ENCODE data around the gene ERN2. TPM values are rescaled to one million over a fixed set of nuclear protein-coding genes. Genes with fewer than 3 reads are reported as not detected.

Gene ERN2
- polyA plus RNA-seq, 1 of the 3 experiments (the other 2 are of a cell fraction), result 0.03 TPM

- Histone ChIP-seq H3K4me3 (ENCODE audit: low read depth in 2 of 2, low read length in 1 of 2) (no peak overlapping the region), H3K27ac (ENCODE audit: low read depth in 2 of 2, low read length in 1 of 2) (no peak overlapping the region), H3K79me2 (ENCODE audit: insufficient read depth) (no peaks in the 10 kb centered on the region), H3K4me1 (ENCODE audit: control insufficient read depth in 1 of 2, insufficient read depth in 2 of 2, low read depth in 1 of 2, low read length in 1 of 2) (no peaks in the 10 kb centered on the region), H3K9me2 (no peaks in the 10 kb centered on the region), H3K27me3 (ENCODE audit: insufficient read depth) (no peaks in the 10 kb centered on the region; the same call in 1 of the 2 replicates), H3K4me2 (no peak overlapping the region), H3K36me3 (replicated peaks in 1 of 2; ENCODE audit: control insufficient read depth in 1 of 2, insufficient read depth in 2 of 2, low read length in 1 of 2) (no peaks in the 10 kb centered on the region), H3K9ac (no peak overlapping the region), H2AFZ (ENCODE audit: low read depth) (no peak overlapping the region), H3F3A (replicated peaks; ENCODE audit: insufficient read depth) (no peaks in the 10 kb centered on the region), H4K20me1 (ENCODE audit: insufficient read depth) (no peaks in the 10 kb centered on the region), H3K9me3 (no peaks in the 10 kb centered on the region)
- ChIA-PET CTCF (interaction anchor here (0.6 to 3.6 kb wide), 20 partner anchors 9 to 883 kb away, joined by 3 to 15 read pairs (median 3); partner anchors contain the start of gene ERN2), POLR2A (no interaction called here)
- WGBS (ENCODE audit: low lambda C conversion rate), result 45% methylated on average over 10 of the region's 10 CpGs
- no peak for DNase-seq
- TF ChIP-seq RCOR1 (IDR thresholded peaks at IDR 0.05; ENCODE audit: low read length) (no peak), MAX (IDR thresholded peaks at IDR 0.05; ENCODE audit: low read depth) (no peak)
- TF ChIP-seq, protein P1, sequence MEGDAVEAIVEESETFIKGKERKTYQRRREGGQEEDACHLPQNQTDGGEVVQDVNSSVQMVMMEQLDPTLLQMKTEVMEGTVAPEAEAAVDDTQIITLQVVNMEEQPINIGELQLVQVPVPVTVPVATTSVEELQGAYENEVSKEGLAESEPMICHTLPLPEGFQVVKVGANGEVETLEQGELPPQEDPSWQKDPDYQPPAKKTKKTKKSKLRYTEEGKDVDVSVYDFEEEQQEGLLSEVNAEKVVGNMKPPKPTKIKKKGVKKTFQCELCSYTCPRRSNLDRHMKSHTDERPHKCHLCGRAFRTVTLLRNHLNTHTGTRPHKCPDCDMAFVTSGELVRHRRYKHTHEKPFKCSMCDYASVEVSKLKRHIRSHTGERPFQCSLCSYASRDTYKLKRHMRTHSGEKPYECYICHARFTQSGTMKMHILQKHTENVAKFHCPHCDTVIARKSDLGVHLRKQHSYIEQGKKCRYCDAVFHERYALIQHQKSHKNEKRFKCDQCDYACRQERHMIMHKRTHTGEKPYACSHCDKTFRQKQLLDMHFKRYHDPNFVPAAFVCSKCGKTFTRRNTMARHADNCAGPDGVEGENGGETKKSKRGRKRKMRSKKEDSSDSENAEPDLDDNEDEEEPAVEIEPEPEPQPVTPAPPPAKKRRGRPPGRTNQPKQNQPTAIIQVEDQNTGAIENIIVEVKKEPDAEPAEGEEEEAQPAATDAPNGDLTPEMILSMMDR (IDR thresholded peaks at IDR 0.05), result peak; percentile 6
Measured at GRCh38 chr16:23728112-23728477, 15.1 kb upstream of the ERN2 start.

GRCh38 chr16:23726710-23727109, 13.7 kb upstream of the ERN2 start:
- Histone ChIP-seq H3K9me3 (no peaks in the 10 kb centered on the region), H3K36me3 (replicated peaks in 1 of 2; ENCODE audit: control insufficient read depth in 1 of 2, insufficient read depth in 2 of 2, low read length in 1 of 2) (no peaks in the 10 kb centered on the region), H3K27ac (ENCODE audit: low read depth in 2 of 2, low read length in 1 of 2) (no peak overlapping the region), H3K9ac (no peak overlapping the region), H3K27me3 (ENCODE audit: insufficient read depth) (no peaks in the 10 kb centered on the region), H3K9me2 (no peaks in the 10 kb centered on the region), H3K79me2 (ENCODE audit: insufficient read depth) (no peaks in the 10 kb centered on the region), H3F3A (replicated peaks; ENCODE audit: insufficient read depth) (no peaks in the 10 kb centered on the region), H3K4me3 (ENCODE audit: low read depth in 2 of 2, low read length in 1 of 2) (no peak overlapping the region), H3K4me1 (ENCODE audit: control insufficient read depth in 1 of 2, insufficient read depth in 2 of 2, low read depth in 1 of 2, low read length in 1 of 2) (no peaks in the 10 kb centered on the region), H3K4me2 (no peak overlapping the region), H2AFZ (ENCODE audit: low read depth) (no peak overlapping the region), H4K20me1 (ENCODE audit: insufficient read depth) (no peaks in the 10 kb centered on the region)
- DNase-seq, result no peak
- TF ChIP-seq TAF1 (IDR thresholded peaks at IDR 0.05; ENCODE audit: borderline replicate concordance, low read depth, low read length), result no peak
- TF ChIP-seq SIN3A (IDR thresholded peaks at IDR 0.05; ENCODE audit: borderline replicate concordance, low read depth, low read length), result no peak
- TF ChIP-seq NRF1 (IDR thresholded peaks at IDR 0.05; ENCODE audit: low read depth, low read length), result no peak
- TF ChIP-seq TEAD4 (IDR thresholded peaks at IDR 0.05; ENCODE audit: borderline replicate concordance, insufficient read depth), result no peak
- no peak for TF ChIP-seq SMC3 (IDR thresholded peaks at IDR 0.05; ENCODE audit: low read depth, low read length)
- no peak for TF ChIP-seq RFX5 (IDR thresholded peaks at IDR 0.05; ENCODE audit: low read length)
- TF ChIP-seq RAD21 (IDR thresholded peaks at IDR 0.05; ENCODE audit: low read length), result no peak
- no peak for TF ChIP-seq JUND (IDR thresholded peaks at IDR 0.05)
- TF ChIP-seq, protein P2, sequence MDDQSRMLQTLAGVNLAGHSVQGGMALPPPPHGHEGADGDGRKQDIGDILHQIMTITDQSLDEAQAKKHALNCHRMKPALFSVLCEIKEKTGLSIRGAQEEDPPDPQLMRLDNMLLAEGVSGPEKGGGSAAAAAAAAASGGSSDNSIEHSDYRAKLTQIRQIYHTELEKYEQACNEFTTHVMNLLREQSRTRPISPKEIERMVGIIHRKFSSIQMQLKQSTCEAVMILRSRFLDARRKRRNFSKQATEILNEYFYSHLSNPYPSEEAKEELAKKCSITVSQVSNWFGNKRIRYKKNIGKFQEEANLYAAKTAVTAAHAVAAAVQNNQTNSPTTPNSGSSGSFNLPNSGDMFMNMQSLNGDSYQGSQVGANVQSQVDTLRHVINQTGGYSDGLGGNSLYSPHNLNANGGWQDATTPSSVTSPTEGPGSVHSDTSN (IDR thresholded peaks at IDR 0.05), result no peak
- TF ChIP-seq MEF2A (IDR thresholded peaks at IDR 0.05; ENCODE audit: borderline replicate concordance, low read depth), result no peak
- TF ChIP-seq, protein P3, sequence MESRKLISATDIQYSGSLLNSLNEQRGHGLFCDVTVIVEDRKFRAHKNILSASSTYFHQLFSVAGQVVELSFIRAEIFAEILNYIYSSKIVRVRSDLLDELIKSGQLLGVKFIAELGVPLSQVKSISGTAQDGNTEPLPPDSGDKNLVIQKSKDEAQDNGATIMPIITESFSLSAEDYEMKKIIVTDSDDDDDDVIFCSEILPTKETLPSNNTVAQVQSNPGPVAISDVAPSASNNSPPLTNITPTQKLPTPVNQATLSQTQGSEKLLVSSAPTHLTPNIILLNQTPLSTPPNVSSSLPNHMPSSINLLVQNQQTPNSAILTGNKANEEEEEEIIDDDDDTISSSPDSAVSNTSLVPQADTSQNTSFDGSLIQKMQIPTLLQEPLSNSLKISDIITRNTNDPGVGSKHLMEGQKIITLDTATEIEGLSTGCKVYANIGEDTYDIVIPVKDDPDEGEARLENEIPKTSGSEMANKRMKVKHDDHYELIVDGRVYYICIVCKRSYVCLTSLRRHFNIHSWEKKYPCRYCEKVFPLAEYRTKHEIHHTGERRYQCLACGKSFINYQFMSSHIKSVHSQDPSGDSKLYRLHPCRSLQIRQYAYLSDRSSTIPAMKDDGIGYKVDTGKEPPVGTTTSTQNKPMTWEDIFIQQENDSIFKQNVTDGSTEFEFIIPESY (IDR thresholded peaks at IDR 0.05; ENCODE audit: borderline replicate concordance, low read depth), result no peak
- TF ChIP-seq, protein P4, sequence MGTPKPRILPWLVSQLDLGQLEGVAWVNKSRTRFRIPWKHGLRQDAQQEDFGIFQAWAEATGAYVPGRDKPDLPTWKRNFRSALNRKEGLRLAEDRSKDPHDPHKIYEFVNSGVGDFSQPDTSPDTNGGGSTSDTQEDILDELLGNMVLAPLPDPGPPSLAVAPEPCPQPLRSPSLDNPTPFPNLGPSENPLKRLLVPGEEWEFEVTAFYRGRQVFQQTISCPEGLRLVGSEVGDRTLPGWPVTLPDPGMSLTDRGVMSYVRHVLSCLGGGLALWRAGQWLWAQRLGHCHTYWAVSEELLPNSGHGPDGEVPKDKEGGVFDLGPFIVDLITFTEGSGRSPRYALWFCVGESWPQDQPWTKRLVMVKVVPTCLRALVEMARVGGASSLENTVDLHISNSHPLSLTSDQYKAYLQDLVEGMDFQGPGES (IDR thresholded peaks at IDR 0.05; ENCODE audit: low read depth, low read length), result no peak
- TF ChIP-seq GATA2 (CRISPR knock-in tag; IDR thresholded peaks at IDR 0.05), result no peak
- no peak for TF ChIP-seq RCOR1 (IDR thresholded peaks at IDR 0.05; ENCODE audit: low read length)
- no peak for TF ChIP-seq ELF1 (IDR thresholded peaks at IDR 0.05)
- no peak for TF ChIP-seq MXI1 (IDR thresholded peaks at IDR 0.05; ENCODE audit: low read depth, low read length)
- TF ChIP-seq FOXJ3 (CRISPR knock-in tag; IDR thresholded peaks at IDR 0.05), result no peak
- ChIA-PET POLR2A (no interaction called here), CTCF (interaction anchor here (1.4 to 3.6 kb wide), 7 partner anchors 8 to 290 kb away, joined by 3 to 15 read pairs (median 5); partner anchors contain the start of gene ERN2)
- 92% methylated on average over 3 of the region's 3 CpGs for WGBS (ENCODE audit: low lambda C conversion rate)
